ENCODE measurements around the gene RASA4.
"Not testable (repeated sequence)": the region's sequence is repeated elsewhere in the genome, so short reads cannot be mapped to it uniquely, and the experiment has no call there.

The RASA4 gene

GRCh38 chr7:102572261-102573239 is 44.0 kb downstream of the RASA4 start, which contains the start of gene POLR2J3:
POLR2J3 (minus strand) TSS chr7:102572583; CDS start chr7:102572521, 62 bp downstream.
- in situ Hi-C loops (cut with HindIII; ENCODE audit: low pct_ligation_motif_present, low pct_unique_long_range_greater_than_20kb, low sequenced_read_pairs), result not testable (repeated sequence)
- peak; percentile 94 for DNase-seq

- DNase-seq; in situ Hi-C loops (cut with HindIII; ENCODE audit: low pct_ligation_motif_present, low pct_unique_long_range_greater_than_20kb, low sequenced_read_pairs): not testable (repeated sequence)
Observed at GRCh38 chr7:102568620-102569019, 47.9 kb downstream of the RASA4 start.

GRCh38 chr7:102550808-102551422 is 65.6 kb downstream of the RASA4 start, which contains the start of gene SPDYE2:
SPDYE2 (plus strand) TSS chr7:102551226; CDS start chr7:102553256, 2,030 bp downstream.
- in situ Hi-C loops (cut with HindIII; ENCODE audit: low pct_ligation_motif_present, low pct_unique_long_range_greater_than_20kb, low sequenced_read_pairs); DNase-seq: not testable (repeated sequence)

GRCh38 chr7:102546353-102546752 is 70.2 kb downstream of the RASA4 start:
- DNase-seq; in situ Hi-C loops (cut with HindIII; ENCODE audit: low pct_ligation_motif_present, low pct_unique_long_range_greater_than_20kb, low sequenced_read_pairs): not testable (repeated sequence)

GRCh38 chr7:102545288-102545687 is 71.3 kb downstream of the RASA4 start:
- in situ Hi-C loops (cut with HindIII; ENCODE audit: low pct_ligation_motif_present, low pct_unique_long_range_greater_than_20kb, low sequenced_read_pairs); DNase-seq: not testable (repeated sequence)

GRCh38 chr7:102544372-102544771 is 72.2 kb downstream of the RASA4 start:
- in situ Hi-C loops (cut with HindIII; ENCODE audit: low pct_ligation_motif_present, low pct_unique_long_range_greater_than_20kb, low sequenced_read_pairs); DNase-seq: not testable (repeated sequence)

GRCh38 chr7:102543596-102543995 is 73.0 kb downstream of the RASA4 start, which contains the start of gene UPK3BL2:
UPK3BL2 (minus strand) TSS chr7:102543696; CDS start chr7:102543636, 60 bp downstream.
- in situ Hi-C loops (cut with HindIII; ENCODE audit: low pct_ligation_motif_present, low pct_unique_long_range_greater_than_20kb, low sequenced_read_pairs); DNase-seq: not testable (repeated sequence)

GRCh38 chr7:102542771-102543170 is 73.8 kb downstream of the RASA4 start:
- DNase-seq; in situ Hi-C loops (cut with HindIII; ENCODE audit: low pct_ligation_motif_present, low pct_unique_long_range_greater_than_20kb, low sequenced_read_pairs): not testable (repeated sequence)

GRCh38 chr7:102542083-102542482 is 74.5 kb downstream of the RASA4 start:
- DNase-seq; in situ Hi-C loops (cut with HindIII; ENCODE audit: low pct_ligation_motif_present, low pct_unique_long_range_greater_than_20kb, low sequenced_read_pairs): not testable (repeated sequence)

- DNase-seq; in situ Hi-C loops (cut with HindIII; ENCODE audit: low pct_ligation_motif_present, low pct_unique_long_range_greater_than_20kb, low sequenced_read_pairs): not testable (repeated sequence)
Observed at GRCh38 chr7:102540604-102541003, 76.0 kb downstream of the RASA4 start.

GRCh38 chr7:102535062-102535615 is 81.4 kb downstream of the RASA4 start:
- DNase-seq; in situ Hi-C loops (cut with HindIII; ENCODE audit: low pct_ligation_motif_present, low pct_unique_long_range_greater_than_20kb, low sequenced_read_pairs): not testable (repeated sequence)

GRCh38 chr7:102532127-102532526 is 84.4 kb downstream of the RASA4 start:
- DNase-seq; in situ Hi-C loops (cut with HindIII; ENCODE audit: low pct_ligation_motif_present, low pct_unique_long_range_greater_than_20kb, low sequenced_read_pairs): not testable (repeated sequence)

- DNase-seq; in situ Hi-C loops (cut with HindIII; ENCODE audit: low pct_ligation_motif_present, low pct_unique_long_range_greater_than_20kb, low sequenced_read_pairs): not testable (repeated sequence)
Observed at GRCh38 chr7:102531583-102531982, 85.0 kb downstream of the RASA4 start.

- in situ Hi-C loops (cut with HindIII; ENCODE audit: low pct_ligation_motif_present, low pct_unique_long_range_greater_than_20kb, low sequenced_read_pairs); DNase-seq: not testable (repeated sequence)
Observed at GRCh38 chr7:102527822-102528793, 88.4 kb downstream of the RASA4 start.

GRCh38 chr7:102527182-102527581 is 89.4 kb downstream of the RASA4 start:
- in situ Hi-C loops (cut with HindIII; ENCODE audit: low pct_ligation_motif_present, low pct_unique_long_range_greater_than_20kb, low sequenced_read_pairs); DNase-seq: not testable (repeated sequence)

- DNase-seq; in situ Hi-C loops (cut with HindIII; ENCODE audit: low pct_ligation_motif_present, low pct_unique_long_range_greater_than_20kb, low sequenced_read_pairs): not testable (repeated sequence)
Observed at GRCh38 chr7:102524803-102525202, 91.8 kb downstream of the RASA4 start.
